Body of pancreas (tissue), 4 donors: Measurements from ENCODE around the gene TNFSF4. TPM values are rescaled to one million over a fixed set of nuclear protein-coding genes. Genes with fewer than 3 reads are reported as not detected.

Experiments
- ATAC-seq: fragments of 150-250 bp; one replicate; pipeline ENCODE4 v1.9.1; 2016
- DNase-seq, 4 donors: peaks; one replicate each; pipeline ENCODE4 v3.0.0-alpha.2; 2019
- H3K27ac ChIP-seq, 4 donors: fragments of 200-600 bp; sonication (generic); 1 replicate in 3 of 4; 2 replicates in 1 of 4; pipeline versions ENCODE4 v1.5.1 to v1.6.1; 2016 to 2019; ENCODE audit warnings: mild to moderate bottlenecking in 1 of 4, mixed read lengths in 1 of 4, moderate library complexity in 1 of 4
- H3K27me3 ChIP-seq, 2 donors: fragments of 200-600 bp; sonication (generic); one replicate each; pipeline ENCODE4 v1.6.0; 2016; ENCODE audit warnings: mild to moderate bottlenecking in 1 of 2
- H3K36me3 ChIP-seq, 2 donors: fragments of 200-600 bp; sonication (generic); replicated peaks in 1 of 2; 2 replicates each; pipeline ENCODE4 v1.5.1; 2016; ENCODE audit warnings: low read depth in 2 of 2; ENCODE audit not compliant: insufficient read depth in 1 of 2
- H3K4me1 ChIP-seq: fragments of 200-600 bp; sonication (generic); one replicate; pipeline ENCODE4 v1.6.0; 2016
- H3K4me3 ChIP-seq, 2 donors: fragments of 200-600 bp; sonication (generic); 1 replicate in 1 of 2; 2 replicates in 1 of 2; pipeline ENCODE4 v1.5.1; 2016 to 2019
- H3K9me3 ChIP-seq, 3 donors: fragments of 200-600 bp; sonication (generic); 1 replicate in 2 of 3; 2 replicates in 1 of 3; pipeline ENCODE4 v1.5.1; 2016
- POLR2A ChIP-seq, 3 donors: fragments of 450-650 bp; IDR thresholded peaks; one replicate each; pipeline ENCODE4 v1.6.1; 2016; ENCODE audit warnings: antibody characterized with exemption in 3 of 3, mild to moderate bottlenecking in 2 of 3
- WGBS, 2 donors: methylation state at CpG; one replicate each; pipeline ENCODE4 v1.1.5; 2017; 5-methylcytosine and 5-hydroxymethylcytosine counted together
- intact Hi-C: fragments of 100-400 bp; cut with DNase I; formaldehyde crosslinking; loops from one replicate; pipeline ENCODE4 v1.15.1; 2023
- total RNA-seq, 2 donors: library from RNA; depleted of rRNA; stranded (reverse); fragments of >200 nt; gene quantifications; one replicate each; pipeline ENCODE4 v1.1.0, GENCODE V29; 2016
- TF ChIP-seq, protein P1 (sequence below), 7 experiments: fragments of 450-650 bp in 4 of 7; fragments of 200-600 bp in 3 of 7; sonication (generic) in 3 of 7; IDR thresholded peaks; one replicate each; pipeline ENCODE4 v1.5.1; 2016 to 2019; ENCODE audit warnings: antibody characterized with exemption in 7 of 7

The TNFSF4 gene
- total RNA-seq, 2 donors from 2014 or later = 1.3 TPM; not detected in 1

DNA sequence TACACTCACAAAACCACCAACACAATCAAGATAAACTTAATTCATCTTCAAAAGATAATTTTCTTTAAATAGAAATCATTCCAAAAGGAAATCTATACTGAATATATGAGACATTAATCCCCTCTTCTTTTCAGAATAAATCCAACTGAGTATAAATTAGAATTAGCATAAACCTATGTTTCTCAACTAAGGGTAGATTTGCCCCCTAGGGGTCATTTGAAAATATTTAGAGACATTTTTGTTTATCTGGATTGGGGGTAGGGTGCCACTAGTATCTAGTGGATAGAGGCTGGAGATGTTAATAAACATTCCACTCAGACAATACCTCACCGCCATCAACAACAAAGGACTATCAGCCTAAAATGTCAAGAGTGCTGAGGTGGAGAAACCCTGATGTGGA, 6.5 kb upstream of the TNFSF4 start:
- intact Hi-C loops = no loop called here
- no peaks in the 10 kb centered on the region for H3K27me3 ChIP-seq
- DNase-seq = no peak

DNA sequence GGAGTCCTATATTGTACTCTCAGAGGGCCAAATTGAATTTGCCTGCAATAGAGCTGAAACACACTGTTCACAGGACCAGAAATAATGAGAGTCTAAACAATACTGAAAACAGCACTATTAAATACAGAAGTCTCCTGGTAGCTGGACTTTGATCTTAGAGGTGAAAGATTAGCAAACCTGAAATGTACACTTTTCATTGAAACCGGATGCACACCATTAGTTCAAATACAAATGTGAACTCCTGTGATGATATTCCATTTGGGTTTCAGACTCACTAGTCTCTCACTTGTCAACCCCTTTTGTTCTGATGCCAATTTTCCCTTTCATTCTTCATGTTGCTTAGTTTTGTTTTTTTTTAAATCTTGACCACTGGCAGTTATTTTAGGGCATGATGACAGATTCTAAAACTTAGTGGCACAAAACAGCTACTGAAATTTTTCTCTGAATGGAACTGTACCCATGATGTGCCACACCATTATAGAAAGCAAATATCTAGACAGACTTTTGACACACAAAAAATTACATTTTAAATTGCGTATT, 5.9 kb upstream of the TNFSF4 start:
- no peak for DNase-seq
- Histone ChIP-seq H3K4me3 (no peak overlapping the region), H3K36me3 (no peaks in the 10 kb centered on the region), H3K4me1 (no peaks in the 10 kb centered on the region), H3K9me3 (no peaks in the 10 kb centered on the region), H3K27me3 (no peaks in the 10 kb centered on the region), H3K27ac (no peak overlapping the region)
- TF ChIP-seq POLR2A (IDR thresholded peaks at IDR 0.05) = no peak
- TF ChIP-seq, protein P1, sequence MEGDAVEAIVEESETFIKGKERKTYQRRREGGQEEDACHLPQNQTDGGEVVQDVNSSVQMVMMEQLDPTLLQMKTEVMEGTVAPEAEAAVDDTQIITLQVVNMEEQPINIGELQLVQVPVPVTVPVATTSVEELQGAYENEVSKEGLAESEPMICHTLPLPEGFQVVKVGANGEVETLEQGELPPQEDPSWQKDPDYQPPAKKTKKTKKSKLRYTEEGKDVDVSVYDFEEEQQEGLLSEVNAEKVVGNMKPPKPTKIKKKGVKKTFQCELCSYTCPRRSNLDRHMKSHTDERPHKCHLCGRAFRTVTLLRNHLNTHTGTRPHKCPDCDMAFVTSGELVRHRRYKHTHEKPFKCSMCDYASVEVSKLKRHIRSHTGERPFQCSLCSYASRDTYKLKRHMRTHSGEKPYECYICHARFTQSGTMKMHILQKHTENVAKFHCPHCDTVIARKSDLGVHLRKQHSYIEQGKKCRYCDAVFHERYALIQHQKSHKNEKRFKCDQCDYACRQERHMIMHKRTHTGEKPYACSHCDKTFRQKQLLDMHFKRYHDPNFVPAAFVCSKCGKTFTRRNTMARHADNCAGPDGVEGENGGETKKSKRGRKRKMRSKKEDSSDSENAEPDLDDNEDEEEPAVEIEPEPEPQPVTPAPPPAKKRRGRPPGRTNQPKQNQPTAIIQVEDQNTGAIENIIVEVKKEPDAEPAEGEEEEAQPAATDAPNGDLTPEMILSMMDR (IDR thresholded peaks at IDR 0.05) = no peak
- 60 to 65% methylated on average over 2 of the region's 2 CpGs for WGBS, 2 donors
- intact Hi-C loops = no loop called here
- no peak for ATAC-seq

More for the DNA sequence above, 6.5 kb upstream of the TNFSF4 start:
- no peak for ATAC-seq
- H3K27ac ChIP-seq = no peak overlapping the region
- H3K36me3 ChIP-seq = no peaks in the 10 kb centered on the region
- 100% methylated on average over 1 of the region's 1 CpG for WGBS, 2 donors
- TF ChIP-seq POLR2A (IDR thresholded peaks at IDR 0.05) = no peak
- TF ChIP-seq, protein P1 (IDR thresholded peaks at IDR 0.05) = no peak
- no peaks in the 10 kb centered on the region for H3K9me3 ChIP-seq
- no peaks in the 10 kb centered on the region for H3K4me1 ChIP-seq
- H3K4me3 ChIP-seq = no peak overlapping the region

DNA sequence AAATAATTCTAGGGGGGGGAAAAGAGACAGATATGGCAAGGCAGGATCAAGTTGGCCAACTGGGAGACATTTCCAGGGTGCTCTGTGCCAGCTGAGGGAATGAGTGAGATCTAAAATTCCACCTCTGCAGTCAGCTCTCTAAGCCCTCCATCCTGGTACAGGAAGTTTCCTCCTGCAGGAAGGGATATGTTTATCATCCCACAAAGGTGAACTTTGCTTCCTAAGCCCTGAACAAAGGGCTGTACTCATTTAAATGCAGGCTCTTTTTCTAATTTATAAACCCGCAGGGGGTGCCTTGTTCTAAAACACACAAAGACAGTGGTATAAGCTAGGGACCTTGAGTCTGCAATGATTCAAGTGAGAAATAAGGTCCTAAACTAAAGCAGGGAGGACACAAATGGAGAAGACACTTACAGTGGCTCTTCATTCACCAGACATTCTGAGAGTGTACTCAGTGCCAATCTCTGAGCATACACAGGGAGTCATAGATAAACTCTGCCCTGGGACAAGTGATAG, 3.6 kb upstream of the TNFSF4 start:
- no peaks in the 10 kb centered on the region for H3K9me3 ChIP-seq
- no peak overlapping the region for H3K27ac ChIP-seq
- DNase-seq = no peak
- no peak for ATAC-seq
- H3K36me3 ChIP-seq = no peaks in the 10 kb centered on the region
- no peaks in the 10 kb centered on the region for H3K27me3 ChIP-seq
- intact Hi-C loops = no loop called here
- TF ChIP-seq, protein P1 (IDR thresholded peaks at IDR 0.05) = no peak
- TF ChIP-seq POLR2A (IDR thresholded peaks at IDR 0.05) = no peak
- H3K4me3 ChIP-seq = no peak overlapping the region
- peaks cover 13% of the 10 kb centered on the region for H3K4me1 ChIP-seq
- 82 to 86% methylated on average over 1 of the region's 1 CpG for WGBS, 2 donors

DNA sequence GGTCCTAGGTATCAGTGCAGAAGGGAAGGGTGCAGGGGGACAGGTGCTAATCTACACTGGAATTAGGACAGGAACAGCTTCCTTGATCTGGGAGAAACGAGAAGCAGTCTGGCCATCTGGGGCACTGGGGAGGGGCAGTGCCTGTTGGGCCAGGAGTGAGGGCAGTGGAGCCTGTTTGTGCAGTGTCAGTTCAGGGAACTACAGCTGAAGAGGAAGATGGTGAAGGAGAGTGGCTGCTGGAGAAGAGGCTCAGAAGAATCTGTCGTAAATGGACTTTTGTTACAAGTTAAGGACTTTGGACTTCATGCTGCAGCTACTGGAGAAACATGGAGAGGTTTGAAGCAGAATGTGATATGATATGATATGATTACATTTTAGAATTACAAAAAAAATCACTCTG, 3.2 kb upstream of the TNFSF4 start:
- Histone ChIP-seq H3K4me1 (peaks cover 18% of the 10 kb centered on the region), H3K27ac (no peak overlapping the region), H3K27me3 (no peaks in the 10 kb centered on the region), H3K9me3 (no peaks in the 10 kb centered on the region), H3K36me3 (no peaks in the 10 kb centered on the region), H3K4me3 (no peak overlapping the region)
- intact Hi-C loops = no loop called here
- ATAC-seq = no peak
- no peak for TF ChIP-seq POLR2A (IDR thresholded peaks at IDR 0.05)
- 54 to 64% methylated on average over 2 of the region's 2 CpGs for WGBS, 2 donors
- no peak for DNase-seq

DNA sequence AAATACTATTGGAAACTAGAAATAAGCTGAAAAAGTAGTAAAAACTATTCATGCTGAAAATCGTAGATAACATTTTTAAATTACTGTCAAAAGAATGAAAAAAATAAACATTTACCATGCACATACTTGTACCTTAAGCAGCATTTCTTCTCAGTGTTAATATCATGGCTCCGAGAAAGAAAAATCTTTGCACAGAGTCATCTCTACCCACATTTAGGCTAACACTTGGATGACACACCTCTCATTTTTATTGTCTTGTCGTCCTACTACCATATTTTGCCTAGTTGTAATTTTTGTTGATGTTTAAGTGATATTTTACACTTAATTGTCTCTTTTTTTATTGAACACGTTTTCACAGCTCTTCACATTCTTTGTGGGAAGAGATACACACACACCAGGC, 1.7 kb upstream of the TNFSF4 start:
- Histone ChIP-seq H3K4me1 (peaks cover 21% of the 10 kb centered on the region), H3K27me3 (no peaks in the 10 kb centered on the region), H3K27ac (no peak overlapping the region), H3K4me3 (no peak overlapping the region), H3K36me3 (no peaks in the 10 kb centered on the region), H3K9me3 (no peaks in the 10 kb centered on the region)
- ATAC-seq = no peak
- DNase-seq = no peak
- intact Hi-C loops = loop anchor here (5.0 kb wide), 1 partner anchor 462 kb away; no protein-coding TSS in a partner anchor
- TF ChIP-seq, protein P1 (IDR thresholded peaks at IDR 0.05) = no peak
- no peak for TF ChIP-seq POLR2A (IDR thresholded peaks at IDR 0.05)
- 57 to 70% methylated on average over 4 of the region's 4 CpGs for WGBS, 2 donors
